DOHH2 (cell line): ENCODE measurements around the gene DDX3Y.

Experiments
- CTCF ChIP-seq: fragments of 200-600 bp; sonication (generic); IDR thresholded peaks from one replicate; pipeline ENCODE4 v1.5.1; 2014; ENCODE audit warnings: antibody characterized with exemption, mild to moderate bottlenecking, low read depth, low read length; ENCODE audit not compliant: poor library complexity, severe bottlenecking
- EZH2phosphoT487 ChIP-seq: fragments of 200-600 bp; sonication (generic); IDR thresholded peaks from 2 replicates; pipeline ENCODE4 v1.6.1; 2017; ENCODE audit warnings: borderline replicate concordance, mild to moderate bottlenecking, antibody characterized with exemption, low read length, moderate library complexity, mixed read lengths

GRCh38 chrY:12867960-12868359 is 36.7 kb upstream of the DDX3Y start:
- TF ChIP-seq EZH2phosphoT487 (no peak), CTCF (no peak)
